ENCODE results near the gene ARHGAP22.

DNA sequence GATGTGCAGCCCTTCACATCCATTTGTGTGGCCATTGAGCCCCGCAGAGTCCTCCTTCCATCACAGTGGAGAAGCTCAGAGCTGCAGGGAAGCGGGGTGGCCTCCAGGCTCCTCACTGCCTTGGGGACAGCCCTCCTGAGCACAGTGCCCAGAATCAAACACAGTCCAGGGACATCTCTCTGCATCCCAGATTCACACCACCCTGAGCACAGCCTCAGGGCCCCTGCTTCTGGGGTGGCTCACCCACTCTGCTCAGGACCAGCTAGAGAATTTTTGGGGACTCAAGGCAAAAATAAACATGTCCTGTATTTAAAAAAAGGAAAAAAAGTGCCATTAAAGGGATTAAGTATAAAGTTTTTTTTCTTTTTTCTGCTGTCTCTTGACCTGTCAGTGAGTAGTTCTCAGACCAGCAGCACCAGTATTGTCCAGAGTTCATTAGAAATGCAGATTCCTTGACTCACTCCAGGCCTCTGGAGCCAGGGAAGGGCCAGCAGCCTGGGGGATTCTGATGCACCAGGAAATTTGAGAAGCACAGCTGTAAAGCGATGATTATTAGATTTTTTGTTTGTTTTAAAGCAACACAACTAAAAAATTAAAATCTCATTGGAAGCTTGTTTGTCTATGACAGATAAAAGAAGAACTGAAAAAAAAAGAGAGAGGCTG, 61.6 kb downstream of the ARHGAP22 start:
- TF ChIP-seq, protein P1, sequence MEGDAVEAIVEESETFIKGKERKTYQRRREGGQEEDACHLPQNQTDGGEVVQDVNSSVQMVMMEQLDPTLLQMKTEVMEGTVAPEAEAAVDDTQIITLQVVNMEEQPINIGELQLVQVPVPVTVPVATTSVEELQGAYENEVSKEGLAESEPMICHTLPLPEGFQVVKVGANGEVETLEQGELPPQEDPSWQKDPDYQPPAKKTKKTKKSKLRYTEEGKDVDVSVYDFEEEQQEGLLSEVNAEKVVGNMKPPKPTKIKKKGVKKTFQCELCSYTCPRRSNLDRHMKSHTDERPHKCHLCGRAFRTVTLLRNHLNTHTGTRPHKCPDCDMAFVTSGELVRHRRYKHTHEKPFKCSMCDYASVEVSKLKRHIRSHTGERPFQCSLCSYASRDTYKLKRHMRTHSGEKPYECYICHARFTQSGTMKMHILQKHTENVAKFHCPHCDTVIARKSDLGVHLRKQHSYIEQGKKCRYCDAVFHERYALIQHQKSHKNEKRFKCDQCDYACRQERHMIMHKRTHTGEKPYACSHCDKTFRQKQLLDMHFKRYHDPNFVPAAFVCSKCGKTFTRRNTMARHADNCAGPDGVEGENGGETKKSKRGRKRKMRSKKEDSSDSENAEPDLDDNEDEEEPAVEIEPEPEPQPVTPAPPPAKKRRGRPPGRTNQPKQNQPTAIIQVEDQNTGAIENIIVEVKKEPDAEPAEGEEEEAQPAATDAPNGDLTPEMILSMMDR (IDR thresholded peaks at IDR 0.05; ENCODE audit: low read depth, low read length, missing input control), result no peak
- TF ChIP-seq, protein P2, sequence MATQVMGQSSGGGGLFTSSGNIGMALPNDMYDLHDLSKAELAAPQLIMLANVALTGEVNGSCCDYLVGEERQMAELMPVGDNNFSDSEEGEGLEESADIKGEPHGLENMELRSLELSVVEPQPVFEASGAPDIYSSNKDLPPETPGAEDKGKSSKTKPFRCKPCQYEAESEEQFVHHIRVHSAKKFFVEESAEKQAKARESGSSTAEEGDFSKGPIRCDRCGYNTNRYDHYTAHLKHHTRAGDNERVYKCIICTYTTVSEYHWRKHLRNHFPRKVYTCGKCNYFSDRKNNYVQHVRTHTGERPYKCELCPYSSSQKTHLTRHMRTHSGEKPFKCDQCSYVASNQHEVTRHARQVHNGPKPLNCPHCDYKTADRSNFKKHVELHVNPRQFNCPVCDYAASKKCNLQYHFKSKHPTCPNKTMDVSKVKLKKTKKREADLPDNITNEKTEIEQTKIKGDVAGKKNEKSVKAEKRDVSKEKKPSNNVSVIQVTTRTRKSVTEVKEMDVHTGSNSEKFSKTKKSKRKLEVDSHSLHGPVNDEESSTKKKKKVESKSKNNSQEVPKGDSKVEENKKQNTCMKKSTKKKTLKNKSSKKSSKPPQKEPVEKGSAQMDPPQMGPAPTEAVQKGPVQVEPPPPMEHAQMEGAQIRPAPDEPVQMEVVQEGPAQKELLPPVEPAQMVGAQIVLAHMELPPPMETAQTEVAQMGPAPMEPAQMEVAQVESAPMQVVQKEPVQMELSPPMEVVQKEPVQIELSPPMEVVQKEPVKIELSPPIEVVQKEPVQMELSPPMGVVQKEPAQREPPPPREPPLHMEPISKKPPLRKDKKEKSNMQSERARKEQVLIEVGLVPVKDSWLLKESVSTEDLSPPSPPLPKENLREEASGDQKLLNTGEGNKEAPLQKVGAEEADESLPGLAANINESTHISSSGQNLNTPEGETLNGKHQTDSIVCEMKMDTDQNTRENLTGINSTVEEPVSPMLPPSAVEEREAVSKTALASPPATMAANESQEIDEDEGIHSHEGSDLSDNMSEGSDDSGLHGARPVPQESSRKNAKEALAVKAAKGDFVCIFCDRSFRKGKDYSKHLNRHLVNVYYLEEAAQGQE (IDR thresholded peaks at IDR 0.05), result no peak
- TF ChIP-seq NR2F2 (IDR thresholded peaks at IDR 0.05) (no peak), HNF4G (IDR thresholded peaks at IDR 0.05) (no peak), JUND (IDR thresholded peaks at IDR 0.05) (no peak), TAF1 (conservative IDR thresholded peaks at IDR 0.05) (no peak), RAD21 (IDR thresholded peaks at IDR 0.05) (no peak), YY1 (IDR thresholded peaks at IDR 0.05) (no peak)
- TF ChIP-seq, protein P3, sequence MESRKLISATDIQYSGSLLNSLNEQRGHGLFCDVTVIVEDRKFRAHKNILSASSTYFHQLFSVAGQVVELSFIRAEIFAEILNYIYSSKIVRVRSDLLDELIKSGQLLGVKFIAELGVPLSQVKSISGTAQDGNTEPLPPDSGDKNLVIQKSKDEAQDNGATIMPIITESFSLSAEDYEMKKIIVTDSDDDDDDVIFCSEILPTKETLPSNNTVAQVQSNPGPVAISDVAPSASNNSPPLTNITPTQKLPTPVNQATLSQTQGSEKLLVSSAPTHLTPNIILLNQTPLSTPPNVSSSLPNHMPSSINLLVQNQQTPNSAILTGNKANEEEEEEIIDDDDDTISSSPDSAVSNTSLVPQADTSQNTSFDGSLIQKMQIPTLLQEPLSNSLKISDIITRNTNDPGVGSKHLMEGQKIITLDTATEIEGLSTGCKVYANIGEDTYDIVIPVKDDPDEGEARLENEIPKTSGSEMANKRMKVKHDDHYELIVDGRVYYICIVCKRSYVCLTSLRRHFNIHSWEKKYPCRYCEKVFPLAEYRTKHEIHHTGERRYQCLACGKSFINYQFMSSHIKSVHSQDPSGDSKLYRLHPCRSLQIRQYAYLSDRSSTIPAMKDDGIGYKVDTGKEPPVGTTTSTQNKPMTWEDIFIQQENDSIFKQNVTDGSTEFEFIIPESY (IDR thresholded peaks at IDR 0.05), result no peak
